ENCODE measurements around the gene TAF9.

DNA sequence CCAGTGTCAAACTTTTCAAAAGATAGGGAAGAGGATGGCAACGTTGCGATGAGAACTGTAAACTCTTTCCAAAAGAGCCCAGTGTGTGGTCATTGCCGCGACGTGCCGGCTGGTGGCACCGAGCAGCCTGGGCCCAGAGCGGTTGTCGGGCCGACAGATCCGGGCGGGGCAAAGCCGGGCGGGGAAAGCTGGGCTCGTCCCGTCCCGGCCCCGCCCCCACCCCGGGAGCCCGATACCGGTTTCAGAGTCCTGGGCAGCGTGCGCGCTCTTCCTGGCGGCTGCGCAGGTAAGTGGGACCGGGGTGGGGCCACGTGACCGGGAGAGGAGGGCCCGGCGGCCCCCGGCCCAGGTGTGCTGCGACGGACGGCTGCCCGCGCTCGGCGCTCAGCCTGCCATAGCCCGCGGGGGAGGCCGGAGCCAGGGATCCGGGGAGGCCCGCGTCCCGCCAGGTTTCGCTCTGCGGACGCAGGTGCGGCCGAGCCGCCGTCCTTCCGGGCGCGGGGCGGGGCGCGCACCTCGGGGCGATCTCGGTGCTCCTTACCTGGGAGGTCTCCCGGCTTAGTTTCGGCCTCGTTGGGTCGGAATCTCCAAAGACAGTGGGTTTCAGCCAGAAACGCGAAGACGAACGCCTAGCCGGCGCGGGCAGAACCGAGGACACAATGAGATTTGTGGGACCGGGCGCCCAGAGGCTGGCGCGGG lies 45.7 kb upstream of the TAF9 start, which contains the start of gene MARVELD2:
- no peak for TF ChIP-seq EZH2 (IDR thresholded peaks at IDR 0.05; ENCODE audit: insufficient read depth, poor library complexity, severe bottlenecking)
- TF ChIP-seq EZH2phosphoT487 (IDR thresholded peaks at IDR 0.05; ENCODE audit: insufficient read depth, low read depth): no peak
